Left lung (tissue), 10 donors: Measurements from ENCODE around the gene CHPF2. TPM values are rescaled to one million over a fixed set of nuclear protein-coding genes. Genes with fewer than 3 reads are reported as not detected.

Experiments used
- ATAC-seq: fragments of 200-7000 bp; cut with Tn5 transposase; one replicate; pipeline ENCODE4 v1.9.1; 2020; ENCODE audit warnings: moderate library complexity
- DNase-seq, 4 donors: peaks; one replicate each; pipeline ENCODE4 v3.0.0-alpha.2; 2013 to 2020
- H3K27ac ChIP-seq, 2 donors: fragments of 200-600 bp; sonication (generic) in 1 of 2; one replicate each; pipeline versions ENCODE4 v1.5.0 to v1.8.0; 2020 to 2021
- H3K27me3 ChIP-seq, 2 donors: fragments of 200-600 bp; sonication (generic) in 1 of 2; one replicate each; pipeline versions ENCODE4 v1.5.0 to v1.8.0; 2020 to 2021
- H3K36me3 ChIP-seq, 2 donors: fragments of 200-600 bp; sonication (generic) in 1 of 2; one replicate each; pipeline versions ENCODE4 v1.5.0 to v1.8.0; 2020 to 2021
- H3K4me1 ChIP-seq, 2 donors: fragments of 200-600 bp; one replicate each; pipeline ENCODE4 v1.8.0; 2021
- H3K4me3 ChIP-seq, 2 donors: fragments of 200-600 bp; sonication (generic) in 1 of 2; one replicate each; pipeline versions ENCODE4 v1.5.0 to v1.8.0; 2020 to 2021; ENCODE audit warnings: mild to moderate bottlenecking in 1 of 2
- H3K9me3 ChIP-seq, 2 donors: fragments of 200-600 bp; sonication (generic) in 1 of 2; one replicate each; pipeline versions ENCODE4 v1.5.0 to v1.8.0; 2020 to 2021
- intact Hi-C, 2 donors: fragments of 100-400 bp; cut with DNase I; formaldehyde crosslinking; loops; one replicate each; pipeline versions ENCODE4 v1.11.2 to v1.14.2; 2022
- polyA plus RNA-seq, 6 donors: library from polyadenylated mRNA; unstranded; fragments of 120-200 nt; gene quantifications; one replicate each; pipeline ENCODE4 v1.2.1, GENCODE V29; 2013; ENCODE audit not compliant: insufficient read length in 6 of 6
- total RNA-seq, 2 donors: library from RNA; stranded (reverse); fragmentation: NEBNext Ultra II Directional; extraction: Animal tissue kit (Norgen Biotek cat#: 25700); gene quantifications; one replicate each; pipeline ENCODE4 v1.2.1, GENCODE V29; 2021
- TF ChIP-seq, protein P1 (sequence below), 2 donors: fragments of 200-600 bp; sonication (generic) in 1 of 2; IDR thresholded peaks; one replicate each; pipeline versions ENCODE4 v1.5.0 to v1.8.0; 2021; ENCODE audit warnings: antibody characterized with exemption in 2 of 2
- donor health status: DM: no; HTN: yes; CAD: no.
- donor health status: DM: no; HTN: no; CAD: no.

CHPF2 gene
- total and polyA plus RNA-seq, 8 donors: 18.1 to 53.8 (median 23.0) TPM

DNA sequence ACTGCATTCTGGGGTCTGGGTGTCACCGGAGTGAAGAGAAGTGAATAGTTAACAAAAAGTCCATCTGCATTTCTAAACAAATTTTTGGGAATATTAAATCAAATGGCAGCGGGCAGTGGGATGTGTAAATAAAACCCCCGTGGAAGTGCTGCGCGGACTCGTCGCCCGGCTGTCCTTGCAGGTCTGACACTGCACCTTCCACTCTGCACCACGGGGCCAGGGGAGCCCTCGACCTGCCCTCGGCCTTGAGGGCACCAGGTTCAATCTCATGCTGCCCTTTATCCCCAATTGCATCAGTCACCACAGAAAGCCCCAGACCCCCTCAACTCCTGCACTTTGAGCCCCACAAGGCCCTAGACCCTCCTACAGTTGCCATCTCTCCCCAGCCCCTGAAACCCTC, 22.6 kb downstream of the CHPF2 start:
- peaks cover 7 to 26% of the 10 kb centered on the region in 2 donors for H3K4me1 ChIP-seq
- intact Hi-C loops: no loop called here
- no peak for ATAC-seq
- H3K36me3 ChIP-seq: no peaks in the 10 kb centered on the region
- TF ChIP-seq, protein P1, sequence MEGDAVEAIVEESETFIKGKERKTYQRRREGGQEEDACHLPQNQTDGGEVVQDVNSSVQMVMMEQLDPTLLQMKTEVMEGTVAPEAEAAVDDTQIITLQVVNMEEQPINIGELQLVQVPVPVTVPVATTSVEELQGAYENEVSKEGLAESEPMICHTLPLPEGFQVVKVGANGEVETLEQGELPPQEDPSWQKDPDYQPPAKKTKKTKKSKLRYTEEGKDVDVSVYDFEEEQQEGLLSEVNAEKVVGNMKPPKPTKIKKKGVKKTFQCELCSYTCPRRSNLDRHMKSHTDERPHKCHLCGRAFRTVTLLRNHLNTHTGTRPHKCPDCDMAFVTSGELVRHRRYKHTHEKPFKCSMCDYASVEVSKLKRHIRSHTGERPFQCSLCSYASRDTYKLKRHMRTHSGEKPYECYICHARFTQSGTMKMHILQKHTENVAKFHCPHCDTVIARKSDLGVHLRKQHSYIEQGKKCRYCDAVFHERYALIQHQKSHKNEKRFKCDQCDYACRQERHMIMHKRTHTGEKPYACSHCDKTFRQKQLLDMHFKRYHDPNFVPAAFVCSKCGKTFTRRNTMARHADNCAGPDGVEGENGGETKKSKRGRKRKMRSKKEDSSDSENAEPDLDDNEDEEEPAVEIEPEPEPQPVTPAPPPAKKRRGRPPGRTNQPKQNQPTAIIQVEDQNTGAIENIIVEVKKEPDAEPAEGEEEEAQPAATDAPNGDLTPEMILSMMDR (IDR thresholded peaks at IDR 0.05): no peak
- no peak overlapping the region for H3K27ac ChIP-seq
- peak in 1 of 4 donors; percentile 58 for DNase-seq
- H3K4me3 ChIP-seq: no peak overlapping the region
- H3K9me3 ChIP-seq: no peaks in the 10 kb centered on the region
- H3K27me3 ChIP-seq: peaks cover 0 to 53% of the 10 kb centered on the region in 2 donors

DNA sequence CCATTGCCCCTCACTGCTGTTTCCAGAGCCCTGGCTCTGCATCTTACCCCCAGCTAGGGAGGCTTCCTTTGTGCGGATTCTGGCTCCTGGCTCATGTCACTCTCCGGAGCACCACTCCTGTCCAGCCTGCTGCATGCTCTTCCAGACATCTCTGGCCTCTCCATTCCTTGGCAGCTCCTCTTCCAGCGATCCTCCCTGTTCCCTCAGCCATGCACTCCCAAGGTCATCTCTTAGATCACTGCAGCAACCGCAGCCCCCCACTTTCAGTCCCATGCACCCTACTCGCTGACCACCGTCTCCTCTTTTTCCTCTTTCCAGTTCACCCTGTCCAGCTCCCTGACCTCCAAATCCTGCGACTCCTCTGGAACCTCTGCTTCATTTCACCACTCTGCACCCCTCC, 23.1 kb downstream of the CHPF2 start:
- Histone ChIP-seq H3K4me3 (no peak overlapping the region), H3K9me3 (no peaks in the 10 kb centered on the region), H3K36me3 (no peaks in the 10 kb centered on the region), H3K4me1 (peaks cover 6 to 20% of the 10 kb centered on the region in 2 donors), H3K27me3 (peaks cover 0 to 51% of the 10 kb centered on the region in 2 donors), H3K27ac (no peak overlapping the region)
- intact Hi-C loops: no loop called here
- DNase-seq: peak in 1 of 4 donors; percentile 24
- no peak for ATAC-seq
- TF ChIP-seq, protein P1 (IDR thresholded peaks at IDR 0.05): no peak

DNA sequence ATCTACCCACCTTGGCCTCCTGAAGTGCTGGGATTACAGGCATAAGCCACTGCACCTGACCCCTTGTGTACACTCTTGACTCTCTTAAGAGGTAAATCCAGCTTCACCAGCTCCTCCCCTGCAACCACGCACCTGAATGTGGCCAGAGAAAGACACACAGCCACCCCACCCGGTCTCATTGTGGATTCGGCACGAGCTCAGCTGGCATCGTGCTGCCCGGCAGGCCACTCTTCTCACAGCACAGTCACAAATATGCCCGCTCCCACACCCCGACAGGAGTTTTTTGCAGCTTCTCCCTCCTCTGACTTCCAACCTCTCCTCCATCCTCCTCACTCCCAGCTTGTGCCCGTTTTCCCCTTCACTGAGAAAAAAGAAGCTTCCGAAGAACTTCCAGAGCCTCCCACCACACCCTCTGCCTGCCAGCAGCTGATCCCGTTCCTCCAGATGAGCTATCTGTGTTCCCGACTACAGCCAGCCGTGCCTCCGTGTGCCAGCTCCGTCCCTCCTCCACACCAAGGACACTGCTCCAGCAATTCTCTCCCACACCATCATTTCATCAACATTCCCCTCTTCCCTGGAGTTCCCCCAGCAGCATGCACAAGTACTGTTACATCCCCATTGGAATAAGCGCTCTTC, 24.2 kb downstream of the CHPF2 start:
- ATAC-seq: no peak
- no peak overlapping the region for H3K4me3 ChIP-seq
- peak in 1 of 4 donors; percentile 42 for DNase-seq
- H3K9me3 ChIP-seq: no peaks in the 10 kb centered on the region
- intact Hi-C loops: no loop called here
- peaks cover 0 to 9% of the 10 kb centered on the region in 2 donors for H3K4me1 ChIP-seq
- no peaks in the 10 kb centered on the region for H3K36me3 ChIP-seq
- H3K27me3 ChIP-seq: peaks cover 0 to 50% of the 10 kb centered on the region in 2 donors
- TF ChIP-seq, protein P1 (IDR thresholded peaks at IDR 0.05): no peak
- no peak overlapping the region for H3K27ac ChIP-seq

DNA sequence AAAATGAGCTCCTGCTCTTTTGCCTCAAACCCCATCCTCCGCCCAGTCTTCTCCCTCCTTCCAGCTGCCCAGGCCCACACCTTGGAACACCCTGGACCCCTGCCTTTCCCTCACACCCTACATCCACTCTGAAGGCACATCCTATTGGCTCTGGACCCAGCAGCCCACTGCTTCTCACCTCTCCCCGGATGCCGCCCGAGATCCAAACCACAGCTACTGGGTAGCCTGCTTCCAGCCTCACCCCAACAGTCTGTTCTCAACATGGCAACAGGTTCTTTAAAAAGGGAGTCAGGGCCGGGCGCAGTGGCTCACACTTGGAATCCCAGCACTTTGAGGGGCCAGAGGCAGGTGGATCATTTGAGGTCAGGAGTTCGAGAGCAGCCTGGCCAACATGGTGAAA, 25.7 kb downstream of the CHPF2 start:
- H3K27ac ChIP-seq: no peak overlapping the region

DNA sequence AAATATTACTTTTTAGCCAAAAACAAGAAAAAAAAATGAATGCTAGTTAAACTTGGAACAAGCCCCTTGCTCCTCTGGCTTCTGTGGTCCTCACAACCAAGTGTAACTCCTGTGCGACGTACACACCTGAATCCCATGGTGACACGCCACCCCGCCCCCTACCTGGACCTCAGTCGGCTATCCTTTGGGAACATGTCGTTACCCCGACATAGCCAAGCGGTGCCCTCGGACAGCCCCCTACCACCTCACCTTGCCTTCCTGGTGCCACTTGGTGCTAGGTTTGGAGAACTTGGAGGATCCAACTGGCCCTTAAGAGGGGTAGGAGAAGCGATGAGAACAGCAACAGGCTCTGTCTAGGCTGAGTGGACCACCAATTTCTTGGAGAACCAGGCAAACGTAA, 28.2 kb downstream of the CHPF2 start:
- DNase-seq: peak in 1 of 4 donors; percentile 49
- Histone ChIP-seq H3K27ac (no peak overlapping the region), H3K9me3 (no peaks in the 10 kb centered on the region), H3K27me3 (peaks cover 0 to 18% of the 10 kb centered on the region in 2 donors), H3K4me1 (no peaks in the 10 kb centered on the region), H3K4me3 (no peak overlapping the region), H3K36me3 (no peaks in the 10 kb centered on the region)
- intact Hi-C loops: no loop called here
- TF ChIP-seq, protein P1 (IDR thresholded peaks at IDR 0.05): no peak
- no peak for ATAC-seq

More for the DNA sequence above, 25.7 kb downstream of the CHPF2 start:
- no peak overlapping the region for H3K4me3 ChIP-seq
- no peaks in the 10 kb centered on the region for H3K4me1 ChIP-seq
- intact Hi-C loops: no loop called here
- TF ChIP-seq, protein P1 (IDR thresholded peaks at IDR 0.05): no peak
- ATAC-seq (no peak), DNase-seq (peak in 1 of 4 donors; percentile 40)
- no peaks in the 10 kb centered on the region for H3K36me3 ChIP-seq
- peaks cover 0 to 41% of the 10 kb centered on the region in 2 donors for H3K27me3 ChIP-seq
- H3K9me3 ChIP-seq: no peaks in the 10 kb centered on the region
